Breast epithelium (tissue), 3 donors: Measurements from ENCODE around the gene ST7.

ENCODE experiments used
- POLR2A ChIP-seq: fragments of 450-650 bp; IDR thresholded peaks from one replicate; pipeline ENCODE4 v1.6.1; 2016; ENCODE audit warnings: antibody characterized with exemption, mild to moderate bottlenecking, moderate library complexity
- POLR2AphosphoS5 ChIP-seq, 3 donors: sonication (generic); formaldehyde crosslinking; IDR thresholded peaks; one replicate each; pipeline ENCODE4 v1.6.1; 2017; ENCODE audit warnings: antibody characterized with exemption in 3 of 3
- TF ChIP-seq, protein P1 (sequence below), 3 donors: fragments of 450-650 bp; IDR thresholded peaks; one replicate each; pipeline ENCODE4 v1.5.1; 2016 to 2017; ENCODE audit warnings: antibody characterized with exemption in 3 of 3, mild to moderate bottlenecking in 3 of 3, moderate library complexity in 3 of 3

DNA sequence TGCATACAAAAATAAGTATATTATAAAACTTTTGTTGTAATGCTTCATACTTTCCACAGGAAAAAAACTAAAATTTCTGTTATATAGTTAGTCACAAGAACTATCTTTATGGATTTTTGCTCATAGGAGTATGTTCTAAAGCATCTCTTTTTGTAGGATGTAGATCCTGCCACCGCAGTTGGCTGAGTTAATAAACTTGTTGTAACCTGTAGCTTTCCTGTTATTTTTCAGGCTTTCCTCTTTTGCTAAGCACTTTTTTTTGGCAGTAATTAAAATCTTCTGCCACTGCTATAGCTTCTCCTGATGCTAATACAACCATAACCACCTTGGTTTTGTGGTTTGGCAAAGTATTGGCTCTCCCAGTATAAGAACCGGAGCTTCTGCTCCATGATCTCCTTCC is 309.2 kb downstream of the ST7 start:
- TF ChIP-seq, protein P1, sequence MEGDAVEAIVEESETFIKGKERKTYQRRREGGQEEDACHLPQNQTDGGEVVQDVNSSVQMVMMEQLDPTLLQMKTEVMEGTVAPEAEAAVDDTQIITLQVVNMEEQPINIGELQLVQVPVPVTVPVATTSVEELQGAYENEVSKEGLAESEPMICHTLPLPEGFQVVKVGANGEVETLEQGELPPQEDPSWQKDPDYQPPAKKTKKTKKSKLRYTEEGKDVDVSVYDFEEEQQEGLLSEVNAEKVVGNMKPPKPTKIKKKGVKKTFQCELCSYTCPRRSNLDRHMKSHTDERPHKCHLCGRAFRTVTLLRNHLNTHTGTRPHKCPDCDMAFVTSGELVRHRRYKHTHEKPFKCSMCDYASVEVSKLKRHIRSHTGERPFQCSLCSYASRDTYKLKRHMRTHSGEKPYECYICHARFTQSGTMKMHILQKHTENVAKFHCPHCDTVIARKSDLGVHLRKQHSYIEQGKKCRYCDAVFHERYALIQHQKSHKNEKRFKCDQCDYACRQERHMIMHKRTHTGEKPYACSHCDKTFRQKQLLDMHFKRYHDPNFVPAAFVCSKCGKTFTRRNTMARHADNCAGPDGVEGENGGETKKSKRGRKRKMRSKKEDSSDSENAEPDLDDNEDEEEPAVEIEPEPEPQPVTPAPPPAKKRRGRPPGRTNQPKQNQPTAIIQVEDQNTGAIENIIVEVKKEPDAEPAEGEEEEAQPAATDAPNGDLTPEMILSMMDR (IDR thresholded peaks at IDR 0.05): no peak
- TF ChIP-seq POLR2A (no peak), POLR2AphosphoS5 (IDR thresholded peaks at IDR 0.05) (no peak)
